IPS-NIHi11 (cell line): Measurements from ENCODE around the gene HSF5.
"Not testable (repeated sequence)": the region's sequence is repeated elsewhere in the genome, so short reads cannot be mapped to it uniquely, and the experiment has no call there.

Experiments
- DNase-seq: peaks from one replicate; pipeline ENCODE4 v3.0.0; 2012; ENCODE audit warnings: mixed read lengths, low spot score

HSF5 gene

GRCh38 chr17:58412961-58413586, 75.1 kb downstream of the HSF5 start:
- DNase-seq: no peak

GRCh38 chr17:58412064-58412703, 76.0 kb downstream of the HSF5 start:
- DNase-seq: no peak

GRCh38 chr17:58411408-58411894, 76.8 kb downstream of the HSF5 start:
- no peak for DNase-seq

GRCh38 chr17:58410714-58411407, 77.3 kb downstream of the HSF5 start:
- DNase-seq: no peak

GRCh38 chr17:58409432-58409831, 78.8 kb downstream of the HSF5 start:
- no peak for DNase-seq

- peak; percentile 39 for DNase-seq
These were observed 84.9 kb downstream of the HSF5 start for GRCh38 chr17:58403311-58403710.

- peak; percentile 60 for DNase-seq
These were observed 85.5 kb downstream of the HSF5 start for GRCh38 chr17:58402679-58403078.

GRCh38 chr17:58402047-58402446, 86.2 kb downstream of the HSF5 start:
- no peak for DNase-seq

GRCh38 chr17:58401287-58401686, 86.9 kb downstream of the HSF5 start:
- DNase-seq: no peak

- no peak for DNase-seq
These were observed 87.4 kb downstream of the HSF5 start for GRCh38 chr17:58400826-58401225.

- DNase-seq: no peak
These were observed 88.2 kb downstream of the HSF5 start for GRCh38 chr17:58399974-58400373.

- DNase-seq: no peak
These were observed 89.5 kb downstream of the HSF5 start for GRCh38 chr17:58398574-58399266.

GRCh38 chr17:58397421-58397820, 90.8 kb downstream of the HSF5 start:
- DNase-seq: not testable (repeated sequence)

GRCh38 chr17:58396173-58396572, 92.0 kb downstream of the HSF5 start:
- no peak for DNase-seq

GRCh38 chr17:58394534-58395223, 93.5 kb downstream of the HSF5 start:
- DNase-seq: no peak

GRCh38 chr17:58391302-58391984, 96.8 kb downstream of the HSF5 start:
- DNase-seq: no peak

GRCh38 chr17:58390884-58391283, 97.3 kb downstream of the HSF5 start:
- DNase-seq: no peak

- DNase-seq: no peak
These were observed 99.7 kb downstream of the HSF5 start for GRCh38 chr17:58388302-58389190.

GRCh38 chr17:58387834-58388233, 100.4 kb downstream of the HSF5 start:
- DNase-seq: no peak

- no peak for DNase-seq
These were observed 101.5 kb downstream of the HSF5 start for GRCh38 chr17:58386708-58387107.
